Measurements from ENCODE around the gene RASGRF2.
"Not testable (repeated sequence)": the region's sequence is repeated elsewhere in the genome, so short reads cannot be mapped to it uniquely, and the experiment has no call there.

RASGRF2 gene

GRCh38 chr5:81241001-81241400, 280.8 kb downstream of the RASGRF2 start:
- no peak for DNase-seq (ENCODE audit: low spot score)

- no peak for DNase-seq (ENCODE audit: low spot score)
Observed at GRCh38 chr5:81241961-81242648, 281.9 kb downstream of the RASGRF2 start.

GRCh38 chr5:81242906-81243436, 282.8 kb downstream of the RASGRF2 start:
- no peak for DNase-seq (ENCODE audit: low spot score)

- DNase-seq (ENCODE audit: low spot score), result no peak
Observed at GRCh38 chr5:81244451-81244850, 284.3 kb downstream of the RASGRF2 start.

GRCh38 chr5:81245871-81246235, 285.7 kb downstream of the RASGRF2 start:
- no peak for DNase-seq (ENCODE audit: low spot score)

- no peak for DNase-seq (ENCODE audit: low spot score)
Observed at GRCh38 chr5:81246697-81247096, 286.5 kb downstream of the RASGRF2 start.

GRCh38 chr5:81247441-81247972, 287.3 kb downstream of the RASGRF2 start:
- DNase-seq (ENCODE audit: low spot score), result no peak

- DNase-seq (ENCODE audit: low spot score), result no peak
Observed at GRCh38 chr5:81249240-81249639, 289.1 kb downstream of the RASGRF2 start.

GRCh38 chr5:81250004-81250403, 289.8 kb downstream of the RASGRF2 start:
- DNase-seq (ENCODE audit: low spot score), result no peak

GRCh38 chr5:81251922-81252321, 291.8 kb downstream of the RASGRF2 start:
- DNase-seq (ENCODE audit: low spot score), result no peak

- DNase-seq (ENCODE audit: low spot score), result no peak
Observed at GRCh38 chr5:81252904-81253303, 292.7 kb downstream of the RASGRF2 start.

GRCh38 chr5:81253875-81254274, 293.7 kb downstream of the RASGRF2 start:
- DNase-seq (ENCODE audit: low spot score), result no peak

- DNase-seq (ENCODE audit: low spot score), result no peak
Observed at GRCh38 chr5:81254886-81255559, 294.9 kb downstream of the RASGRF2 start.

- no peak for DNase-seq (ENCODE audit: low spot score)
Observed at GRCh38 chr5:81256766-81257165, 296.6 kb downstream of the RASGRF2 start.

GRCh38 chr5:81262796-81263195, 302.6 kb downstream of the RASGRF2 start:
- DNase-seq (ENCODE audit: low spot score), result not testable (repeated sequence)

- DNase-seq (ENCODE audit: low spot score), result no peak
Observed at GRCh38 chr5:81265101-81265500, 304.9 kb downstream of the RASGRF2 start.

GRCh38 chr5:81268521-81269196, 308.5 kb downstream of the RASGRF2 start:
- no peak for DNase-seq (ENCODE audit: low spot score)

- DNase-seq (ENCODE audit: low spot score), result no peak
Observed at GRCh38 chr5:81269751-81270393, 309.7 kb downstream of the RASGRF2 start.

GRCh38 chr5:81270394-81271027, 310.3 kb downstream of the RASGRF2 start:
- DNase-seq (ENCODE audit: low spot score), result not testable (repeated sequence)
